Mesendoderm (in vitro differentiated cells): ENCODE measurements around the gene MITF.

Source experiments
- DNase-seq: peaks from one replicate; pipeline ENCODE4 v3.0.0; 2013
- H2AK5ac ChIP-seq: 2 replicates; pipeline ENCODE4 v1.6.1; 2013; ENCODE audit warnings: low read length, inconsistent platforms
- H2BK120ac ChIP-seq: 2 replicates; pipeline ENCODE4 v1.6.1; 2013; ENCODE audit warnings: low read depth, mild to moderate bottlenecking, low read length, moderate library complexity, mixed read lengths
- H2BK15ac ChIP-seq: replicated peaks from 2 replicates; pipeline ENCODE4 v1.6.1; 2013; ENCODE audit warnings: low read depth, mild to moderate bottlenecking, moderate library complexity
- H2BK5ac ChIP-seq: 2 replicates; pipeline ENCODE4 v1.6.1; 2013; ENCODE audit warnings: low read length, inconsistent platforms
- H3K18ac ChIP-seq: 2 replicates; pipeline ENCODE4 v1.6.1; 2013; ENCODE audit warnings: mild to moderate bottlenecking, low read length, mixed read lengths
- H3K23ac ChIP-seq: one replicate; pipeline ENCODE4 v1.6.1; 2013; ENCODE audit warnings: low read length
- H3K27ac ChIP-seq: 2 replicates; pipeline ENCODE4 v1.5.1; 2013; ENCODE audit warnings: low read depth, mild to moderate bottlenecking, inconsistent platforms, low read length, moderate library complexity
- H3K27me3 ChIP-seq: 2 replicates; pipeline ENCODE4 v1.6.1; 2013; ENCODE audit warnings: low read length, control low read depth, mild to moderate bottlenecking, inconsistent platforms; ENCODE audit not compliant: insufficient read depth, poor library complexity
- H3K36me3 ChIP-seq: 2 replicates; pipeline ENCODE4 v1.6.1; 2013; ENCODE audit warnings: low read length, inconsistent platforms; ENCODE audit not compliant: control insufficient read depth, insufficient read depth
- H3K4ac ChIP-seq: one replicate; pipeline ENCODE4 v1.6.1; 2013; ENCODE audit warnings: low read depth, mild to moderate bottlenecking, low read length, moderate library complexity
- H3K4me1 ChIP-seq: 2 replicates; pipeline ENCODE4 v1.6.1; 2013; ENCODE audit warnings: low read depth, low read length, inconsistent platforms; ENCODE audit not compliant: control insufficient read depth
- H3K4me2 ChIP-seq: 2 replicates; pipeline ENCODE4 v1.6.1; 2013; ENCODE audit warnings: low read length
- H3K4me3 ChIP-seq: 2 replicates; pipeline ENCODE4 v1.5.1; 2013; ENCODE audit warnings: mild to moderate bottlenecking, low read length
- H3K56ac ChIP-seq: one replicate; pipeline ENCODE4 v1.6.1; 2013; ENCODE audit warnings: low read length
- H3K79me1 ChIP-seq: 2 replicates; pipeline ENCODE4 v1.6.1; 2013; ENCODE audit warnings: low read length, inconsistent platforms
- H3K79me2 ChIP-seq: 2 replicates; pipeline ENCODE4 v1.6.1; 2013; ENCODE audit warnings: mild to moderate bottlenecking, low read length; ENCODE audit not compliant: control insufficient read depth, insufficient read depth
- H3K9ac ChIP-seq: 2 replicates; pipeline ENCODE4 v1.6.1; 2013; ENCODE audit warnings: low read length, inconsistent platforms
- H4K5ac ChIP-seq: one replicate; pipeline ENCODE4 v1.6.1; 2013; ENCODE audit warnings: low read length
- H4K8ac ChIP-seq: one replicate; pipeline ENCODE4 v1.6.1; 2013; ENCODE audit warnings: low read depth, mild to moderate bottlenecking, control low read depth, low read length, moderate library complexity
- WGBS: extraction: QIAGEN DNeasy Blood & Tissue Kit; methylation state at CpG from one replicate; pipeline ENCODE4 v1.1.7; 2013; ENCODE audit warnings: low lambda C conversion rate, missing lambda C conversion rate; ENCODE audit not compliant: insufficient coverage; ENCODE audit errors: extremely low coverage; 5-methylcytosine and 5-hydroxymethylcytosine counted together

Gene MITF

DNA sequence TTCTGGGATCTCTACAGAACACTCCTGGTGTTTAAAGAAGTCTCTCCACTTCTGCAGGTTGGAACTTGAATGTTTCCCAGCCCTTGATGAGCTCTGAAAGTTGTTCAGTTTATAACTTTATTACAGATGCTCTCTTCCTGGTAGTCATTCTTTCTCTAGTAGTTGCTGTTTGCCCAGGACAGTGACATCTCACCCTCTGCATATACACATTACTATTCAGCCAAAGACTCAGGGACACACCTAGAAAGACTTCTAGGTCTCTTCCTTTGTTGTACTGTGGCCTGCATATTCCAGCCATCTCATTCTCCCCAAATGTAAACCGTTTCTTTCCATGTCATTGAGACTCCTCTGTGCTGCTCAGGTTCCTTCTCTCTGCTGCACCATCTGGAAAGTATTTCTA, 76.7 kb downstream of the MITF start:
- Histone ChIP-seq H2BK120ac (no peak overlapping the region), H3K79me2 (no peaks in the 10 kb centered on the region), H3K36me3 (no peaks in the 10 kb centered on the region), H3K27ac (no peak overlapping the region), H3K18ac (no peak overlapping the region), H2BK5ac (no peak overlapping the region), H2BK15ac (no peak overlapping the region), H3K9ac (no peak overlapping the region), H3K4ac (no peak overlapping the region), H4K8ac (no peak overlapping the region), H3K23ac (no peak overlapping the region), H3K4me2 (no peak overlapping the region), H3K56ac (no peak overlapping the region), H3K4me1 (no peaks in the 10 kb centered on the region), H3K4me3 (no peak overlapping the region), H3K79me1 (no peaks in the 10 kb centered on the region), H3K27me3 (no peaks in the 10 kb centered on the region), H2AK5ac (no peak overlapping the region), H4K5ac (no peak overlapping the region)
- WGBS = no CpG with 5 or more reads among the region's 1 CpG
- no peak for DNase-seq

DNA sequence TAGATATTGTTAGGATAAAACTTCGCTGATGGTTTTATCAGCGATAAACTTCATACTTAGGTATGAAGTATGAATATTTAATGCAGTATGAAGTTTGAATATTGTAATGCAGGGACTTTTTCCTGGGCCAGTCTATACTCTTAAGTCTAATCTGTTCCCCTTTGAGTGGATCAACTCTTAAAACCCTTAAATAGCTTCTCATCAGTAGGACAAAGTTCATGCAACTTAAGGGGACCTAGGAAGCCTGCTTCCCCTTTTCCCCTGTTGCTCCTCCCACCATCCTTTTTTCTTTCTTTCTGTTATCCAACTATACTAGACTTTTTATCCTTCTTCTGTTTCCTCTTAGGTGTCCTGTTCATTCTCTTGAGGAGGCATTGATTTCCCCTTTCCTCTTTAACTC, 78.7 kb downstream of the MITF start:
- H2AK5ac ChIP-seq = no peak overlapping the region
- no peak overlapping the region for H3K18ac ChIP-seq

DNA sequence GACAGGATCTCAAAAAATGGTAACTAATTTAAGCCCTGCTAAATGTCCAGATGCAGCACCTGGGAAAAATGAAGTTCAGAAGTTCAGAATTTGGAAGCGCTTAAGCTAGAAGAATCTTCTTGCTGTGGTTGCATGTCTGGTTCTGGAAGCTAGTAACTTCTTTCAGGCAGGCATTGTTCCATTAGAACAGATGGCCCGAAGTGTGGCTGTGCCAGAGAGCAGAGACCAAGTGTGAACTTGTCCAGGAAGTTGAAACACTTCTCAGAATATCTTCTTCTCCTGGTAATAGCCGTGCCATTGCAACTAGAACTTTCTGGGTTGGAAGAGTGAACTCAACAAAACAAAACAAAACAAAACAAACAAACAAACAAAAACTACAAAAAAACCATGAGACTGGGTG, 80.0 kb downstream of the MITF start:
- Histone ChIP-seq H2BK120ac (no peak overlapping the region), H3K23ac (no peak overlapping the region), H3K4me3 (no peak overlapping the region), H3K79me1 (no peaks in the 10 kb centered on the region), H2BK5ac (no peak overlapping the region), H3K79me2 (no peaks in the 10 kb centered on the region), H3K56ac (no peak overlapping the region), H3K4me1 (no peaks in the 10 kb centered on the region), H3K4ac (no peak overlapping the region), H3K18ac (no peak overlapping the region), H4K8ac (no peak overlapping the region), H4K5ac (no peak overlapping the region), H2BK15ac (no peak overlapping the region), H3K27me3 (no peaks in the 10 kb centered on the region), H3K9ac (no peak overlapping the region), H3K36me3 (no peaks in the 10 kb centered on the region), H3K27ac (no peak overlapping the region), H3K4me2 (no peak overlapping the region), H2AK5ac (no peak overlapping the region)
- WGBS = no CpG with 5 or more reads among the region's 3 CpGs
- DNase-seq = no peak

More for the DNA sequence above, 78.7 kb downstream of the MITF start:
- Histone ChIP-seq H4K5ac (no peak overlapping the region), H2BK120ac (no peak overlapping the region), H3K4me2 (no peak overlapping the region), H3K4me1 (no peaks in the 10 kb centered on the region), H3K79me1 (no peaks in the 10 kb centered on the region), H4K8ac (no peak overlapping the region), H3K4ac (no peak overlapping the region), H3K56ac (no peak overlapping the region), H3K27ac (no peak overlapping the region), H2BK15ac (no peak overlapping the region), H3K23ac (no peak overlapping the region), H3K4me3 (no peak overlapping the region), H3K79me2 (no peaks in the 10 kb centered on the region), H3K27me3 (no peaks in the 10 kb centered on the region), H3K9ac (no peak overlapping the region), H3K36me3 (no peaks in the 10 kb centered on the region), H2BK5ac (no peak overlapping the region)
- WGBS = no CpG with 5 or more reads among the region's 2 CpGs
- no peak for DNase-seq

GRCh38 chr3:69821133-69821532, 81.9 kb downstream of the MITF start:
- Histone ChIP-seq H4K8ac (no peak overlapping the region), H3K4me2 (no peak overlapping the region), H3K56ac (no peak overlapping the region), H3K36me3 (no peaks in the 10 kb centered on the region), H3K4me3 (no peak overlapping the region), H3K4me1 (no peaks in the 10 kb centered on the region), H3K79me1 (no peaks in the 10 kb centered on the region), H3K9ac (no peak overlapping the region), H2BK5ac (no peak overlapping the region), H3K23ac (no peak overlapping the region), H3K4ac (no peak overlapping the region), H2BK15ac (no peak overlapping the region), H4K5ac (no peak overlapping the region), H3K27me3 (no peaks in the 10 kb centered on the region), H2AK5ac (no peak overlapping the region), H3K27ac (no peak overlapping the region), H3K18ac (no peak overlapping the region), H3K79me2 (no peaks in the 10 kb centered on the region), H2BK120ac (no peak overlapping the region)
- DNase-seq = no peak
- WGBS = no CpG with 5 or more reads among the region's 4 CpGs

DNA sequence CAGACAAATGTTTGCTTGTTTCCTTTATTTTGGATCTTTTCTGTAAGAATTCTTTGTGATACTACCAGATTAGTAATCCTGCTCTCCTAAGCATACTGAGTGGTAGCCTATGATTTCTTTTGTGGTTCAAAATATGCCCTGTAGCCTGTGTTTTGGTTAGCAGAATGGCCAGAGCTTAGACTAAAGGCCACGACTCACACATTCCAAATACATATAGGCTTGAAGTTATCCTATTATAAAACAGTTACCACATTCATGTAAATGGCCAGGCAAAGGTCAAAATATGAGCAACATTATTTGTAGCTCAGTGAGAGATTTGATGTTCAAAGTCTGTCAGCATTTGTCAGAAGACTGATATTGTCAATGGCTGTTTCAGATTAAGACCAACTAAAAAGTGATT, 84.5 kb downstream of the MITF start:
- no peaks in the 10 kb centered on the region for H3K79me2 ChIP-seq
- no peak overlapping the region for H3K9ac ChIP-seq
- H3K4me3 ChIP-seq = no peak overlapping the region
- H3K27me3 ChIP-seq = no peaks in the 10 kb centered on the region
- no peak overlapping the region for H2AK5ac ChIP-seq
- no peak overlapping the region for H2BK5ac ChIP-seq
- H4K8ac ChIP-seq = no peak overlapping the region
- WGBS = no CpG with 5 or more reads among the region's 1 CpG
- H3K36me3 ChIP-seq = no peaks in the 10 kb centered on the region
- H3K56ac ChIP-seq = no peak overlapping the region
- no peak overlapping the region for H2BK120ac ChIP-seq
- no peaks in the 10 kb centered on the region for H3K4me1 ChIP-seq
- H3K18ac ChIP-seq = no peak overlapping the region
- H3K4me2 ChIP-seq = no peak overlapping the region
- no peak overlapping the region for H3K4ac ChIP-seq
- DNase-seq = no peak
- H2BK15ac ChIP-seq = no peak overlapping the region
- H3K23ac ChIP-seq = no peak overlapping the region
- no peak overlapping the region for H3K27ac ChIP-seq
- H4K5ac ChIP-seq = no peak overlapping the region
- no peaks in the 10 kb centered on the region for H3K79me1 ChIP-seq

- no CpG with 5 or more reads among the region's 2 CpGs for WGBS
- Histone ChIP-seq H2BK15ac (no peak overlapping the region), H2BK5ac (no peak overlapping the region), H3K18ac (no peak overlapping the region), H2BK120ac (no peak overlapping the region), H3K4ac (no peak overlapping the region), H3K79me1 (no peaks in the 10 kb centered on the region), H3K27me3 (no peaks in the 10 kb centered on the region), H3K4me3 (no peak overlapping the region), H3K56ac (no peak overlapping the region), H3K36me3 (no peaks in the 10 kb centered on the region), H3K4me2 (no peak overlapping the region), H4K5ac (no peak overlapping the region), H4K8ac (no peak overlapping the region), H2AK5ac (no peak overlapping the region), H3K23ac (no peak overlapping the region), H3K79me2 (no peaks in the 10 kb centered on the region), H3K4me1 (no peaks in the 10 kb centered on the region), H3K27ac (no peak overlapping the region), H3K9ac (no peak overlapping the region)
- DNase-seq = no peak
Observed at GRCh38 chr3:69825446-69825845, 86.2 kb downstream of the MITF start.
